DMS53 (cell line): Measurements from ENCODE around the gene FBP1.

Source experiments
- DNase-seq: peaks from one replicate; lab custom pipeline; 2025; lab: John Stamatoyannopoulos, UW

The FBP1 gene

DNA sequence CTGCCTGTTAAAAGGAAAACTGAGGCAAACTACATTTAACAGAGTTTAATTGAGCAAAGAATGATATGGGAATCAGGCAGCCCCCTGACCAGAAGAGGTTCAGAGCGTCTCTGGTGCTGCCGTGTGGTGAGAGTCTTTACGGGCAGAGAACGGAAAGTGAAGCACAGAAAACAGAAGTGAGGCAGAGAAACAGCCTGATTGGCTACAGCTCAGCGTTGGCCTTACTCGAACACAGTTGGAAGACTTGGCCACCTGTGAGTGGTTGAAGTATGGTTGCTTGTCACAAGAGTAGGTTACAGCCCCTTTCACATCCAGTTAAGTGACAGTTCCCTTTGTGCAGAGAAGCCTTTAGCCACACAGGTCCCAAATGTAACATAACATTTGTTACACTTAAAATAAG is 16.9 kb upstream of the FBP1 start:
- peak; percentile 66 for DNase-seq

DNA sequence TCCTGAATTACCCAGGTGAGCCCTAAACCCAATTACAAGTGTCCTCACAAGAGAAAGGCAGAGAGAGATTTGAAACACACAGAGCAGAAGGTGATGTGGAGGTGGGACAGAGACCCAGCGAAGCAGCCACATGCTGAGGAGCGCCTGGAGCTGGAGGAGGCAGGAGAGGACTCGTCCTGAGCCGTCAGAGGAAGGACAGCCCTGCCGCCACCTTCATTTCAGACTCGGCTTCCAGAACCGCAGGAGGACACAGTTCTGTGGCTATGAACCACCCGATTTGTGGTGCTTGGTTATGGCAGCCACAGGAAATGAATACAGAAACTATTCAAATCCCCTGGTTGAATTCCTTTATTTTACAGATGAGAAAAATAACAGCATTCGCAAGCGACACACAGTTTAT is 16.4 kb upstream of the FBP1 start:
- peak; percentile 15 for DNase-seq

DNA sequence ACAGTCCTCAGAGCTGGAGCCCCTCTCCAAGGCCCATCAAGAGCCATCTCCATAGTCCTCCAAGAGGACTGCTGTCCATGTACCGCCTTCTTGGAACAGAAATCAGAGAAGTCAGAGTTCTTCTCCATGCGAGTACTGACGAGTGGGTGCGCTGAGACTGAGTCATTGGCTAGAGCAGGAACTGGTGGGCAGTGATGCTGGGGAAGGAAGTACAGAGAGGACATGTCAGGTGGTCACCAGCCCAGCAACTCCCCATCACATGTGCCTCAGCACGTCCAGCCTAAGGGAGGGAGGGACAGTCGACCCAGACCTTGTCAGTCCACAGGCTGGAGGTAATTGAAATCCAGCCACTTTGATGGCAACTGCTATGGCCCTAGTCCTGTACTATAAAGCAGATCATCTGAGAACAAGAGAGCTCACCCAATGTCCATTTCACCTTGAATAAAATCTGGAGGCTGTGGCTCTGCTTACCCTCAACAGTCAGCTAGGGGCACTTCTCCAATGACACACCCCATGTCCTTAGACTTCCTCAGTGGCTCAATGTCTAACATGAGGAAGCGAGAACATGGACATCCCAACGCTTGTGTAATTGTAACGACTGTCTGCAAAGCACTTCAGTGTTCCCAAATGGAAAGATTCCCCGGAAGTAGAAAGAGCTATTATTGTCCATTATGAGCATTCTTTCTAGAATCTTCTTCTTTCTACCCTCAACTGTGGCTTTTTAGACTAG is 15.0 kb upstream of the FBP1 start:
- DNase-seq: no peak

GRCh38 chr9:94650949-94651348 is 11.6 kb upstream of the FBP1 start:
- no peak for DNase-seq

GRCh38 chr9:94649100-94649819 is 9.9 kb upstream of the FBP1 start:
- no peak for DNase-seq

DNA sequence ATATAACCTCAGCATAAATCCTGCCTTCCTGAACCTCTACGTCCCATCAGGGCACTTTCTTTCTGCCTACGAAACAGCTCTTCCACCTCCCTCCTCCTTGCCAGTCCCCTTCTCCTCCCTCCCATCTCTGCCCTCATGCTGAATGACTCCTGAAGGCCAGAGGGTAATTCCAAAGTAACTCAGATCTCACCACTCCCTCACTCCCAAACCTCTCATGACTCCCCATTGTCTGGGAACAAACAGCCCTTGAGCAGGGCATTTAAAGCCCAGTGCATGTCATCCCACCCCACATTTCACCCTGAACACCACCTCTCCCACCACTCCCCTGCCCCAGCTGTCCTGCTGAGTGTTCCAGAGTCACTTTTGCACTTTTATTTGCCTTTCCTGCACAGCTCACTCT is 8.9 kb upstream of the FBP1 start:
- DNase-seq: no peak

DNA sequence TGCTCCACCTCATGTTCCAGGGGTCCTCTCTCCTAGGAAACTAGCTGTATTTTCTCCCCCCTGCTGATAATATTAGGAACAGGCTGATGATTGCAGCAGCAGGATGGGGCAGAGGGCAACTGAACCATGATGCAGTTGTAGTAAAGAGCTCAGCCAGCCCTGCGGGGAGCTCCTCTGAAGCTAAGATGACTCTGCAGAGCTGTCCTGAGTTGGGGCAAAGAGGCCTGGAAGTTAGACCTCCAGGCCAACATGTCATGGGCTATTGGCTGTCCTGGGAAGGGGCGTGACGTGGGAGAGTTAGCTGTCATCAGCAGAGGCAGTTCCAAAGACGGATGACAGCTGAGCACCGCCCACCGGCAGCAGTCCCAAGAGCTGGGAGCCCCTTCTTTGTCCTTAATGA is 6.6 kb upstream of the FBP1 start:
- no peak for DNase-seq

- no peak for DNase-seq
Observed at GRCh38 chr9:94644543-94644942, 5.2 kb upstream of the FBP1 start.

- no peak for DNase-seq
Observed at GRCh38 chr9:94643741-94644140, 4.4 kb upstream of the FBP1 start.

DNA sequence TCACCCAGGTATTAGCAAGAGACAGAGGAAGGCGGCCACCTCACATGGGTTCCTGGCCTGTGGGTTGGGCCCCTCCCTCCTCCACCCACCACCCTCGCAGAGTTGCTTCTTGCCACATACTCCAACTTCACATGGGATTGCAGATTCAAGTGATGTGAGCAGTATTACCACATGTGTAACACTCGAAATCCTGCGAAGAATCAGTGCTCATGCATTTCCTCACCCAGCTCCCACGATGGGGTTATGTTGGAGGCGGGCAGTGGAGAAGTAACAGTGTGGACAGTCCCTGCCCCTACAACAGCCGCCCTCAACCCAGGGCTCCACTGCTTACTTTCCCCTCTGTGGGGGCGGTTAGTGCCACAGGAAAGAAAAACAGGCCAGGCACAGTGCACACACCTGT is 3.9 kb upstream of the FBP1 start:
- DNase-seq: no peak

GRCh38 chr9:94642501-94642900 is 3.2 kb upstream of the FBP1 start:
- no peak for DNase-seq

GRCh38 chr9:94639999-94640376 is 670 bp upstream of the FBP1 start:
- DNase-seq: peak; percentile 78

GRCh38 chr9:94638335-94639060 is 820 bp downstream of the FBP1 start:
- peak; percentile 60 for DNase-seq

DNA sequence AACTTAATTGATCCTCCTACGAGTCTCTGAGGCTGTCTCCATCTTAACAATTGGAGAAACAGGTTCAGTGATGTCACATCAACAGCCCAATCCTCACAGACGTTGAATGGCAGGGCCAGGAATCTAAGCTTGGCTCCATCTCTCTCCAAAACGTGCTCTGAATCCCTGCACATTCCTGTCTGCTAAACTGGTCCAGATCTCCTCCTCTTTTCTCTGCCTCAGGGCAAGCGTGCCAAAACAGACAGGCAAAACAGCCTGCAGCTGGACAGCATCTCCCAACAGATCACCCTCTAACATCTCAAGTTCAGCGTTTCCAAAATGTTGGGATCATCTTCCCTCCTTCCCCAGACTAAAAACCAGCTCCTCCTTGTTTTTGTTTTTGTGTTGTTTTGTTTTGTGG is 6.6 kb downstream of the FBP1 start:
- DNase-seq: no peak

DNA sequence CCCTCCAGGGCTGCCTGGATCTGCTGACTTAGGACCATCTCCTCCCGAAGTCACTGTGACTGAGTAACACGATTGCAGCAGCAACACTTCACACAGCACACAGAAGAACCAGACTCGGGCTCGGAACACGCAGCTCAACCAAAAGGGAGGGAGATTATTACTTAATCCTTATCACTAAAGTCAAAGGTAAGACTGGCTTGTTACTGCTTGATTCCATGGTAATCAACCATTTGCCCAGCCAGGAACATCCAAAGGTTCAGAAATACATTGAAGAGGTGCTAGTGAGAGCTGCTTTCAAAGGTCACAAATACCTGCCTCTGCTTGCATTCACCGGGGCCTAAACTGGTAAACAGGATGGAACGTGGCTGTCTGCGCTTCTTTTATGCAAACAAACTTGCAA is 7.7 kb downstream of the FBP1 start:
- DNase-seq: no peak

GRCh38 chr9:94630833-94631232 is 8.5 kb downstream of the FBP1 start:
- DNase-seq: peak; percentile 13

DNA sequence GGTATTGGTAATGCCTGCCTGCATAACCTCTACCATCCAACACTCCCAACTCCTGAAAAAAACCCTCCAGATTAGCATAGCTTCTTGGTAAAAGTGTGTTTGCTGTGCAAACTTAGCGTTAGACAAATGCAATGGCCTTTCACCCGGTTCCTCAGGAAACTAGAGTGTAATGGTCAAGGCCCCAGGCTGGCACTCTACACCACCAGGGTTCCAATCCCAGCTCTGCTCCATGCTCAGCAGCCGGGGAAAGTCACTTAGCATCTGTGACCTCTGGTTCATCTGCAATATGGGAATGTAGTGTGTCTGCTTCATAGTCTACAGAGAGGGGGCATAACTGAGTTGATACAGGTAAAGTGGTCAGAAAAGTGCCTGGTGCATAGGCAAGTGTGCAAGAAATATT is 9.0 kb downstream of the FBP1 start:
- DNase-seq: no peak

GRCh38 chr9:94627287-94627686 is 12.0 kb downstream of the FBP1 start:
- no peak for DNase-seq

DNA sequence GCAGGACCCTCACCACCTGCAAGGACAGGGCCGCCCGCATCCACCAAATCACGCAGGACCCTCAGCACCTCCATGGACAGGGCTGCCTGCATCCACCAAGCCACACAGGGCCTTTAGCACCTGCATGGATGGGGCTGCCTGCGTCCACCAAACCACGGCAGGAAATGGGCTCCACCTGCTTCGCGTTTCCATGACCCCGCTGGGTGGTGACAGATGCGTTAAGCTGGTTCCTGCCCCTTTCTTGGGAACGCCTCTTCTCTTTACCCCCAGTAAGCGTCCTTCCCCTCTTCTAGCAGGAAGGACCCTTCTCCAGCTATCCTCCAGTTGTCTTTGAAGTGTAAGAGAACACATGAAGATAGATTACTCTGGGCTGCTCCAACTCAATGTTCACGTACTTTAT is 13.5 kb downstream of the FBP1 start:
- DNase-seq: no peak

DNA sequence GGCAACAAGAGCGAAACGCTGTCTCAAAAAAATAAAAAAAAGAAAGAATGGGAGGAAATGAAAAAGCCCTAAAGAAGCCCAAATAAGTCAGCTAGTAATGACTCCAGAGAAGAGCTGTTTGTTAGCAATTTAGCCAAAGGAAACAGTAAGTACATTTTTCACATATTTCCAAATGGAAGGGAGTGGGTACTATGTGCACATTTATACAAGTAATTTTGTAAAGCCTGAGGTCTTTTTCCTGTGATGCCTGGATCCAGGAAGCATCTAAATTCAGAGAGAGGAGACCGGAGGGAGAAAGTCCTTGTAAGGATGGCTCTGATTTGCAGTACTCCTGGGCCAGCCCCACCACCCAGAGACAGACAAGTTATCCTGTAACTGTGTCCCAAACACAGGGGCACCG is 14.7 kb downstream of the FBP1 start:
- DNase-seq: no peak

- DNase-seq: peak; percentile 36
Observed at GRCh38 chr9:94623253-94623652, 16.1 kb downstream of the FBP1 start.

GRCh38 chr9:94622087-94622800 is 17.1 kb downstream of the FBP1 start:
- no peak for DNase-seq

DNA sequence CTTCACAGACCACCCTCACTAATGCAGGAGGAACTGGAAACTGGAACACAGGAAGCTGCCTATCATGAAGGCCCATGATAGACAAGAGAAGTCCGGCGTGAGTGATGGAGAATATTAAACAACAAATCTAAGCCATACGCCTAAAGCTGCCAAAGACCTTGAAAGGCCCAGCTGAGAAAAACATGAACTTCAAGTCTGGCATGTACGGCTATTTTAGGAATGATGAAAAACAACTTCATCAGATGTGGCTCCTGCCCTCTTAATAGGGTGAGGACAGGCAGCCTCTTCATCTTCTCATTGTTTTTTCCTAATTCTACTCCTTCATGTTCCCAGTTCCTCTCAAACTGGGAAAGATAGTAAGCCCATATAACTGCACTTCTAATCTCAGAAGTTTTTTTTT is 20.3 kb downstream of the FBP1 start:
- DNase-seq: no peak
